ENCODE results near the gene TCIRG1.

The TCIRG1 gene

DNA sequence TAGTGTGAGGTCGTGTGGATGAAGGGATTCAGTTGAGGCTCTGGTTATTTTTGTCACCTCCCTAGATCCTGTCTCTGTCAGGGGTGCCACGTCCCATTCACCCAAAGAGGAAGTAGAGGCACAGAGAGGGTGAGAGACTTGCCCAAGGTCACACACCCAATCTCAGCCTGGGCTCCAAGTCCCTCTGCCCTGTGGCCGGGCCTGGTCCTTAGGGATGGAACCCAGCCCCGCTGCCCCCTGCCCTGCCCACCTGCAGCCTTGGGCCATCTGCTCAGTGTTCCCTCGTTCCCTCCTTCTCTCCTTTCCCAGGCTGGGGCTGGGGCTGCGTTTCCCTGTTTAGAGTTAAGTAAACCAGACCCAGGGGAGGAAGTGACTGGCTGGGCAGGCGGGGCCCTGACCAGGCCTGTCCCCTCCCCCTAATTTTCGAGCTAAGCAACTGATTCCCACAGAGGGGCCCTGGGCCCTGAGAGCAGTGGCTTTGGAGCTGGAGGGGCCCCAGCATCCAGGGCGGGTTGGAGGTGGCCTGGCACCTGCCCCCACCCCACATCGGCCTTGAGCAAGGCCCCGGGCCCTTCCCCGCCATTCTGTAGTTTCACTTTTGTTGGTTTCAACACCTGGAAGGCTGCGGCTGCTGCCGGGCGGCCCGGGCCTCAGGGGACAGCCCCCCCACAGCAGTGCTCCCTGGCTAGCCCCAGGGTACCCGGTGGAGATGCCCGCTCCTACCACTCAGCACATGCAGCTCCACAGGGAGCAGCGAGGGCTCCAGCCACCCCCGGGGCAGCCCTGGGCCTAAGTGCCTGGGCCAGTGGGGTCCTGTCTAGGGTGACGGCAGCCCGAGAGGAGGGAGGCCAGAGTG lies 1.5 kb downstream of the TCIRG1 start (continued):
- TF ChIP-seq, protein P1, sequence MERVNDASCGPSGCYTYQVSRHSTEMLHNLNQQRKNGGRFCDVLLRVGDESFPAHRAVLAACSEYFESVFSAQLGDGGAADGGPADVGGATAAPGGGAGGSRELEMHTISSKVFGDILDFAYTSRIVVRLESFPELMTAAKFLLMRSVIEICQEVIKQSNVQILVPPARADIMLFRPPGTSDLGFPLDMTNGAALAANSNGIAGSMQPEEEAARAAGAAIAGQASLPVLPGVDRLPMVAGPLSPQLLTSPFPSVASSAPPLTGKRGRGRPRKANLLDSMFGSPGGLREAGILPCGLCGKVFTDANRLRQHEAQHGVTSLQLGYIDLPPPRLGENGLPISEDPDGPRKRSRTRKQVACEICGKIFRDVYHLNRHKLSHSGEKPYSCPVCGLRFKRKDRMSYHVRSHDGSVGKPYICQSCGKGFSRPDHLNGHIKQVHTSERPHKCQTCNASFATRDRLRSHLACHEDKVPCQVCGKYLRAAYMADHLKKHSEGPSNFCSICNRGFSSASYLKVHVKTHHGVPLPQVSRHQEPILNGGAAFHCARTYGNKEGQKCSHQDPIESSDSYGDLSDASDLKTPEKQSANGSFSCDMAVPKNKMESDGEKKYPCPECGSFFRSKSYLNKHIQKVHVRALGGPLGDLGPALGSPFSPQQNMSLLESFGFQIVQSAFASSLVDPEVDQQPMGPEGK (CRISPR knock-in tag; IDR thresholded peaks at IDR 0.05; ENCODE audit: borderline replicate concordance) = no peak
- no peak for TF ChIP-seq ZNF565 (CRISPR knock-in tag; conservative IDR thresholded peaks at IDR 0.05; ENCODE audit: low read depth)

DNA sequence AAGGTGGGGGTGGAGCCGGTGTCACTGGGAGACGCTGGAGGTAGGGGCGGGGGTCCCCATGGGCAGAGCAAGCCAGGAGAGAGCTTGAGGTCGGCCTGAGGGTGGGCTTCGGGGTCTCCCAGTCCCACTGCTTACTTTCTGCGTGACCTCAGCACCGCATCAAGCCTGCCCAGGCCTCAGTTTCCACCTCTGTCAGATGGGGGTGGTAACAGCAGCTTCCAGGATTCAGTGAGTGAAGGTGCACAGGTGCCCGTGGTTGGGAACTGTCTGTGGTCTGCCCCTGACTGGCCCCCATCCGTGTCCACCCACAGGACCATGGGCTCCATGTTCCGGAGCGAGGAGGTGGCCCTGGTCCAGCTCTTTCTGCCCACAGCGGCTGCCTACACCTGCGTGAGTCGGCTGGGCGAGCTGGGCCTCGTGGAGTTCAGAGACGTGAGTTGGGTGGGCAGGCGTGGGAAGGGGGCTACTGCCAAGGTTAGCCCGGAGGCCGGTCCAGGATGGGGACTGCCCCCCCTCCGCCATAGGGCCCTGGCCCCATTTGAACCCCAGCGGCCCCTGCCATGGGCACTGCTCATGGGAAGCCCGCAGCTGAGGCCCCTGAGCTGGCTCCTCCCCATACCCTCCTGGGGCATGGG lies 2.2 kb downstream of the TCIRG1 start:
- TF ChIP-seq, protein P2, sequence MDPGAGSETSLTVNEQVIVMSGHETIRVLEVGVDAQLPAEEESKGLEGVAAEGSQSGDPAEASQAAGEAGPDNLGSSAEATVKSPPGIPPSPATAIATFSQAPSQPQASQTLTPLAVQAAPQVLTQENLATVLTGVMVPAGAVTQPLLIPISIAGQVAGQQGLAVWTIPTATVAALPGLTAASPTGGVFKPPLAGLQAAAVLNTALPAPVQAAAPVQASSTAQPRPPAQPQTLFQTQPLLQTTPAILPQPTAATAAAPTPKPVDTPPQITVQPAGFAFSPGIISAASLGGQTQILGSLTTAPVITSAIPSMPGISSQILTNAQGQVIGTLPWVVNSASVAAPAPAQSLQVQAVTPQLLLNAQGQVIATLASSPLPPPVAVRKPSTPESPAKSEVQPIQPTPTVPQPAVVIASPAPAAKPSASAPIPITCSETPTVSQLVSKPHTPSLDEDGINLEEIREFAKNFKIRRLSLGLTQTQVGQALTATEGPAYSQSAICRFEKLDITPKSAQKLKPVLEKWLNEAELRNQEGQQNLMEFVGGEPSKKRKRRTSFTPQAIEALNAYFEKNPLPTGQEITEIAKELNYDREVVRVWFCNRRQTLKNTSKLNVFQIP (CRISPR knock-in tag; IDR thresholded peaks at IDR 0.05; ENCODE audit: borderline replicate concordance, low read depth) = no peak
- TF ChIP-seq GLIS3 (CRISPR knock-in tag; IDR thresholded peaks at IDR 0.05) = no peak
- TF ChIP-seq, protein P3, sequence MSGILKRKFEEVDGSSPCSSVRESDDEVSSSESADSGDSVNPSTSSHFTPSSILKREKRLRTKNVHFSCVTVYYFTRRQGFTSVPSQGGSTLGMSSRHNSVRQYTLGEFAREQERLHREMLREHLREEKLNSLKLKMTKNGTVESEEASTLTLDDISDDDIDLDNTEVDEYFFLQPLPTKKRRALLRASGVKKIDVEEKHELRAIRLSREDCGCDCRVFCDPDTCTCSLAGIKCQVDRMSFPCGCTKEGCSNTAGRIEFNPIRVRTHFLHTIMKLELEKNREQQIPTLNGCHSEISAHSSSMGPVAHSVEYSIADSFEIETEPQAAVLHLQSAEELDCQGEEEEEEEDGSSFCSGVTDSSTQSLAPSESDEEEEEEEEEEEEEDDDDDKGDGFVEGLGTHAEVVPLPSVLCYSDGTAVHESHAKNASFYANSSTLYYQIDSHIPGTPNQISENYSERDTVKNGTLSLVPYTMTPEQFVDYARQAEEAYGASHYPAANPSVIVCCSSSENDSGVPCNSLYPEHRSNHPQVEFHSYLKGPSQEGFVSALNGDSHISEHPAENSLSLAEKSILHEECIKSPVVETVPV (CRISPR knock-in tag; IDR thresholded peaks at IDR 0.05) = no peak
- TF ChIP-seq ZC3H10 (CRISPR knock-in tag; IDR thresholded peaks at IDR 0.05) = no peak
- no peak for ATAC-seq

DNA sequence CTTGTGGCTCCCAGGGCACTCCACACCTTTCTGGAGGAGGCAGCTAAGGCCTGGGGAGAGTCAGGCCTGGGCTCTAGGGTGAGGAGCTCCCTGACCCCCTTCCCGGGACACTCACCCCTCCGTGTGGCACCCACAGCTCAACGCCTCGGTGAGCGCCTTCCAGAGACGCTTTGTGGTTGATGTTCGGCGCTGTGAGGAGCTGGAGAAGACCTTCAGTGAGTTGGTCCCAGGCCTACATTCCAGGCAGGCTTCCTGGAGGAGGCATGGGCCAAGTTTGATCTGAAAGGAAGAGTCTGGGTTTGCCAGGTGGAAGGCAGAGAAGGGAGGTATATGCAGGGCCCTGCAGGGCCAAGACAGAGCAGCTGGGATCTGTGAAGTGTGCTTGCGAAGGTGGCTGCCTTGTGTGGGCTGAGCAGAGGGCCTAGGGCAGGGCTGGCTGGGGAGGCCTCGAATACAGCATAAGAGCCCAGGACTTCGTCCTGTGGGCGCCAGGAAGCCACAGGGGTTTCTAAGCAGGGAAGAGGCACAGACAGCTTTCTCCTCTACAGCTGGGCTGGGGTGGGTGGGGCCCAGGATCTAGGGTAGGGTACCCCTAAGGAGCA lies 2.9 kb downstream of the TCIRG1 start:
- TF ChIP-seq TOX (CRISPR knock-in tag; IDR thresholded peaks at IDR 0.05; ENCODE audit: borderline replicate concordance) (no peak), ISL1 (CRISPR knock-in tag; IDR thresholded peaks at IDR 0.05) (no peak), RARB (CRISPR knock-in tag; IDR thresholded peaks at IDR 0.05) (no peak), ESRRG (CRISPR knock-in tag; IDR thresholded peaks at IDR 0.05) (no peak), BACH2 (CRISPR knock-in tag; IDR thresholded peaks at IDR 0.05; ENCODE audit: borderline replicate concordance) (no peak), CSDC2 (CRISPR knock-in tag; IDR thresholded peaks at IDR 0.05) (no peak), PPARA (CRISPR knock-in tag; IDR thresholded peaks at IDR 0.05; ENCODE audit: borderline replicate concordance) (no peak), ZNF70 (CRISPR knock-in tag; IDR thresholded peaks at IDR 0.05) (no peak), ARNTL (CRISPR knock-in tag; IDR thresholded peaks at IDR 0.05; ENCODE audit: borderline replicate concordance, low read depth) (no peak)
- TF ChIP-seq, protein P2 (CRISPR knock-in tag; IDR thresholded peaks at IDR 0.05; ENCODE audit: borderline replicate concordance, low read depth) = no peak
- TF ChIP-seq, protein P4, sequence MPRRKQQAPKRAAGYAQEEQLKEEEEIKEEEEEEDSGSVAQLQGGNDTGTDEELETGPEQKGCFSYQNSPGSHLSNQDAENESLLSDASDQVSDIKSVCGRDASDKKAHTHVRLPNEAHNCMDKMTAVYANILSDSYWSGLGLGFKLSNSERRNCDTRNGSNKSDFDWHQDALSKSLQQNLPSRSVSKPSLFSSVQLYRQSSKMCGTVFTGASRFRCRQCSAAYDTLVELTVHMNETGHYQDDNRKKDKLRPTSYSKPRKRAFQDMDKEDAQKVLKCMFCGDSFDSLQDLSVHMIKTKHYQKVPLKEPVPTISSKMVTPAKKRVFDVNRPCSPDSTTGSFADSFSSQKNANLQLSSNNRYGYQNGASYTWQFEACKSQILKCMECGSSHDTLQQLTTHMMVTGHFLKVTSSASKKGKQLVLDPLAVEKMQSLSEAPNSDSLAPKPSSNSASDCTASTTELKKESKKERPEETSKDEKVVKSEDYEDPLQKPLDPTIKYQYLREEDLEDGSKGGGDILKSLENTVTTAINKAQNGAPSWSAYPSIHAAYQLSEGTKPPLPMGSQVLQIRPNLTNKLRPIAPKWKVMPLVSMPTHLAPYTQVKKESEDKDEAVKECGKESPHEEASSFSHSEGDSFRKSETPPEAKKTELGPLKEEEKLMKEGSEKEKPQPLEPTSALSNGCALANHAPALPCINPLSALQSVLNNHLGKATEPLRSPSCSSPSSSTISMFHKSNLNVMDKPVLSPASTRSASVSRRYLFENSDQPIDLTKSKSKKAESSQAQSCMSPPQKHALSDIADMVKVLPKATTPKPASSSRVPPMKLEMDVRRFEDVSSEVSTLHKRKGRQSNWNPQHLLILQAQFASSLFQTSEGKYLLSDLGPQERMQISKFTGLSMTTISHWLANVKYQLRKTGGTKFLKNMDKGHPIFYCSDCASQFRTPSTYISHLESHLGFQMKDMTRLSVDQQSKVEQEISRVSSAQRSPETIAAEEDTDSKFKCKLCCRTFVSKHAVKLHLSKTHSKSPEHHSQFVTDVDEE (CRISPR knock-in tag; IDR thresholded peaks at IDR 0.05) = no peak
- ATAC-seq = no peak

All from SK-N-SH treated with all-trans-retinoic acid at 6 μM for 48 hours (cell line).